Measurements from ENCODE around the gene URB2. TPM values are rescaled to one million over a fixed set of nuclear protein-coding genes. Genes with fewer than 3 reads are reported as not detected.

Gene URB2
- total RNA-seq, 1 donor from 2014 or later, result 9.7 TPM

DNA sequence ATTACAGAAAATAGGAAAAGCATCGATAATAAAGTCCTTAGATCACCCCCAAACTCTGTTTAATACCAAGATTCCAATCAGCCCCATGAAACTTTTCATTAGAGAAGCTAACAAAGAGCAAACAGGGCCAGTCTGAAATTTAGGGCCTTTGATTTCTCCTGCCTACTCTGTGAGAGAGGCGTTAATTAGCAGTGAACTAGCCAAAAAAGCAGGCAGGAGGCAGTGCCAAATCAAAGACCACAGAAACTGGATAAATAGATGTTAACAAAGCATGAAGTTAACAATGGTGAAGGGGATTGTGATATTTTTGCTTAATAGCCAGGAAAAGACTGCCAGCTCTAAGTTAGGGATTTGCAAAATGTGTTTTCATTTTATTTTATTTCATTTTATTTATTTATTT, 11.3 kb upstream of the URB2 start:
- Histone ChIP-seq H3K4me3 (ENCODE audit: insufficient read depth, low read depth, low read length) (no peak overlapping the region), H3K27me3 (ENCODE audit: insufficient read depth, low read length) (no peaks in the 10 kb centered on the region), H3K36me3 (ENCODE audit: insufficient read depth, low read length) (peaks cover 26% of the 10 kb centered on the region), H3K4me2 (ENCODE audit: low read length) (no peak overlapping the region), H3K9me3 (ENCODE audit: insufficient read depth, low read depth, low read length) (no peaks in the 10 kb centered on the region), H3K27ac (ENCODE audit: low read depth, low read length) (no peak overlapping the region), H2AFZ (ENCODE audit: low read depth, low read length) (no peak overlapping the region), H3K4me1 (ENCODE audit: insufficient read depth, low read length) (no peaks in the 10 kb centered on the region), H3K79me2 (ENCODE audit: insufficient read depth, low read length) (peaks cover 57% of the 10 kb centered on the region), H4K20me1 (ENCODE audit: insufficient read depth, low read length) (peaks cover 67% of the 10 kb centered on the region), H3K9ac (ENCODE audit: low read length) (no peak overlapping the region)
- DNase-seq (ENCODE audit: low read depth), result no peak
- no peak overlapping the region for H3K27ac Mint-ChIP-seq (ENCODE audit: unreplicated experiment)
- H3K36me3 Mint-ChIP-seq (ENCODE audit: low read depth, unreplicated experiment), result peaks cover 24% of the 10 kb centered on the region
- no peaks in the 10 kb centered on the region for H3K9me3 Mint-ChIP-seq (ENCODE audit: unreplicated experiment)
- no peaks in the 10 kb centered on the region for H3K27me3 Mint-ChIP-seq (ENCODE audit: low read depth, unreplicated experiment)
- peaks cover 3% of the 10 kb centered on the region for H3K4me1 Mint-ChIP-seq (ENCODE audit: low read depth, unreplicated experiment)
- no peak for FAIRE-seq
- no peak overlapping the region for H3K4me3 Mint-ChIP-seq (ENCODE audit: unreplicated experiment)
- TF ChIP-seq EZH2 (IDR thresholded peaks at IDR 0.05; ENCODE audit: insufficient read depth, low read length) (no peak), CTCF (IDR thresholded peaks at IDR 0.05; ENCODE audit: insufficient read depth, low read depth, low read length) (no peak)

- H3K9ac ChIP-seq (ENCODE audit: low read length), result no peak overlapping the region
- H3K36me3 Mint-ChIP-seq (ENCODE audit: low read depth, unreplicated experiment), result peaks cover 9% of the 10 kb centered on the region
These were observed 8.5 kb upstream of the URB2 start for GRCh38 chr1:229617351-229618100.

More at GRCh38 chr1:229617351-229618100, 8.5 kb upstream of the URB2 start:
- TF ChIP-seq EZH2 (IDR thresholded peaks at IDR 0.05; ENCODE audit: insufficient read depth, low read length), result no peak
- TF ChIP-seq CTCF (IDR thresholded peaks at IDR 0.05; ENCODE audit: insufficient read depth, low read depth, low read length), result no peak
- Histone ChIP-seq H3K4me1 (ENCODE audit: insufficient read depth, low read length) (no peaks in the 10 kb centered on the region), H3K9me3 (ENCODE audit: insufficient read depth, low read depth, low read length) (no peaks in the 10 kb centered on the region), H2AFZ (ENCODE audit: low read depth, low read length) (no peak overlapping the region), H3K27me3 (ENCODE audit: insufficient read depth, low read length) (no peaks in the 10 kb centered on the region), H3K27ac (ENCODE audit: low read depth, low read length) (no peak overlapping the region), H3K36me3 (ENCODE audit: insufficient read depth, low read length) (peaks cover 2% of the 10 kb centered on the region), H3K4me2 (ENCODE audit: low read length) (no peak overlapping the region), H3K79me2 (ENCODE audit: insufficient read depth, low read length) (peaks cover 86% of the 10 kb centered on the region), H3K4me3 (ENCODE audit: insufficient read depth, low read depth, low read length) (no peak overlapping the region), H4K20me1 (ENCODE audit: insufficient read depth, low read length) (peaks cover 77% of the 10 kb centered on the region)
- no peaks in the 10 kb centered on the region for H3K27me3 Mint-ChIP-seq (ENCODE audit: low read depth, unreplicated experiment)
- H3K27ac Mint-ChIP-seq (ENCODE audit: unreplicated experiment), result no peak overlapping the region
- FAIRE-seq (no peak), DNase-seq (ENCODE audit: low read depth) (no peak)
- no peaks in the 10 kb centered on the region for H3K9me3 Mint-ChIP-seq (ENCODE audit: unreplicated experiment)
- H3K4me1 Mint-ChIP-seq (ENCODE audit: low read depth, unreplicated experiment), result peaks cover 14% of the 10 kb centered on the region
- H3K4me3 Mint-ChIP-seq (ENCODE audit: unreplicated experiment), result no peak overlapping the region
